K562 (cell line): ENCODE results near the gene DPEP2. TPM values are rescaled to one million over a fixed set of nuclear protein-coding genes. Genes with fewer than 3 reads are reported as not detected.

Experiments used
- ATAC-seq: fragments of 200-7000 bp; cut with Tn5 transposase; 3 replicates; pipeline ENCODE4 v1.9.1; 2020; ENCODE audit warnings: moderate library complexity
- BruUV-seq: library from RNA; stranded (reverse); fragments of 400-500 nt; replicated peaks from 2 replicates; lab custom pipeline; 2021; lab: Mats Ljungman, UMichigan
- CTCF ChIA-PET: fragments of 300-600 bp; formaldehyde crosslinking; extraction: SDS; loops from one replicate; lab custom pipeline; 2021; ENCODE audit warnings: low intra/inter-chr PET ratio; lab: Yijun Ruan, JAX
- POLR2A ChIA-PET: fragments of 300-600, 350-650 bp; sonication (Branson Sonifier 250); formaldehyde crosslinking; extraction: SDS; loops from one replicate; lab custom pipeline; 2021; ENCODE audit warnings: antibody characterized with exemption, inconsistent platforms; lab: Yijun Ruan, JAX
- DNase-seq, 4 experiments: peaks; one replicate each; pipeline versions ENCODE4 v3.0.0 to v3.0.0-alpha.2; 2011 to 2018; ENCODE audit warnings: low spot score in 3 of 4, mixed read lengths in 3 of 4; ENCODE audit errors: extremely low read depth in 1 of 4
- FAIRE-seq: peaks from 2 replicates; lab custom pipeline; 2011; peaks lifted over from hg19 to GRCh38; lab: Jason Lieb, UNC
- H2AFZ ChIP-seq: 2 replicates; pipeline ENCODE4 v1.6.0; 2011; ENCODE audit warnings: low read depth, low read length, control low read depth, inconsistent platforms
- H3K27ac ChIP-seq: fragments of 200-600 bp; 3 replicates; pipeline ENCODE4 v1.8.0; 2011; ENCODE audit warnings: low read depth, mild to moderate bottlenecking, control low read depth, inconsistent platforms, low read length, moderate library complexity, mixed read lengths; ENCODE audit errors: extremely low read depth
- H3K27me3 ChIP-seq, 2 experiments: fragments of 300-600 bp in 1 of 2; 2 replicates in 1 of 2; 3 replicates in 1 of 2; pipeline versions ENCODE4 v1.6.0 to v1.8.0; 2011; ENCODE audit warnings: inconsistent platforms in 2 of 2, low read length in 2 of 2, mild to moderate bottlenecking in 1 of 2, mixed read lengths in 1 of 2, moderate library complexity in 1 of 2; ENCODE audit not compliant: control insufficient read depth in 2 of 2, insufficient read depth in 2 of 2
- H3K36me3 ChIP-seq: fragments of 300-600 bp; 3 replicates; pipeline ENCODE4 v1.8.0; 2011; ENCODE audit warnings: mild to moderate bottlenecking, low read length, inconsistent platforms; ENCODE audit not compliant: control insufficient read depth, insufficient read depth
- H3K4me1 ChIP-seq, 2 experiments: fragments of 200-600 bp in 1 of 2; replicated peaks in 1 of 2; 2 replicates in 1 of 2; 3 replicates in 1 of 2; pipeline versions ENCODE4 v1.5.1 to v1.8.0; 2011; ENCODE audit warnings: inconsistent platforms in 2 of 2, low read length in 2 of 2, mild to moderate bottlenecking in 1 of 2, mixed read lengths in 1 of 2, moderate library complexity in 1 of 2; ENCODE audit not compliant: control insufficient read depth in 2 of 2, insufficient read depth in 2 of 2
- H3K4me2 ChIP-seq: 2 replicates; pipeline ENCODE4 v1.6.1; 2011; ENCODE audit warnings: low read length, control low read depth, inconsistent platforms, mixed read lengths; ENCODE audit not compliant: insufficient read depth
- H3K4me3 ChIP-seq: fragments of 200-600 bp; sonication (generic), shearing (Covaris generic); 2 replicates; pipeline ENCODE4 v1.5.1; 2016; ENCODE audit warnings: control low read depth, inconsistent platforms
- H3K79me2 ChIP-seq: fragments of 200-600 bp; 3 replicates; pipeline ENCODE4 v1.8.0; 2011; ENCODE audit warnings: low read length, inconsistent platforms; ENCODE audit not compliant: control insufficient read depth, insufficient read depth
- H3K9ac ChIP-seq, 2 experiments: 2 replicates each; pipeline versions ENCODE4 v1.6.0 to v1.6.1; 2011; ENCODE audit warnings: low read depth in 2 of 2, low read length in 2 of 2, control low read depth in 1 of 2, inconsistent platforms in 1 of 2, mild to moderate bottlenecking in 1 of 2, mixed read lengths in 1 of 2; ENCODE audit not compliant: insufficient read depth in 1 of 2
- H3K9me1 ChIP-seq: one replicate; pipeline ENCODE4 v1.6.0; 2011; ENCODE audit warnings: inconsistent platforms, mild to moderate bottlenecking, low read length, moderate library complexity; ENCODE audit not compliant: control insufficient read depth, insufficient read depth
- H3K9me3 ChIP-seq: replicated peaks from 2 replicates; pipeline ENCODE4 v1.5.1; 2011; ENCODE audit warnings: low read depth, low read length, inconsistent platforms; ENCODE audit not compliant: control insufficient read depth, insufficient read depth
- H4K20me1 ChIP-seq: replicated peaks from 2 replicates; pipeline ENCODE4 v1.6.1; 2011; ENCODE audit warnings: low read length, inconsistent platforms, mixed read lengths; ENCODE audit not compliant: control insufficient read depth, insufficient read depth
- ARHGAP35 ChIP-seq: fragments of 450-650 bp; IDR thresholded peaks from 2 replicates; pipeline ENCODE4 v1.6.1; 2018; ENCODE audit not compliant: partially characterized antibody
- CBX3 ChIP-seq, 2 experiments: IDR thresholded peaks; 1 replicate in 1 of 2; 2 replicates in 1 of 2; pipeline ENCODE4 v1.6.1; 2012; ENCODE audit warnings: inconsistent platforms in 2 of 2, low read length in 2 of 2, borderline replicate concordance in 1 of 2, control low read depth in 1 of 2
- HSF4 ChIP-seq: fragments of 250-450 bp; sonication (Bioruptor Pico); IDR thresholded peaks from 2 replicates; pipeline ENCODE4 v2.1.2; 2022; ENCODE audit warnings: mild to moderate bottlenecking, moderate library complexity, borderline replicate concordance
- MTA3 ChIP-seq: fragments of 450-650 bp; formaldehyde crosslinking; IDR thresholded peaks from 2 replicates; pipeline ENCODE4 v1.6.1; 2017; ENCODE audit warnings: mild to moderate bottlenecking, borderline replicate concordance
- NFIC ChIP-seq: fragments of 450-650 bp; IDR thresholded peaks from 2 replicates; pipeline ENCODE4 v1.6.1; 2017; ENCODE audit warnings: mild to moderate bottlenecking, inconsistent platforms
- SMARCA5 ChIP-seq: fragments of 450-650 bp; IDR thresholded peaks from 2 replicates; pipeline ENCODE4 v1.6.1; 2016
- SP1 ChIP-seq: sonication (generic); formaldehyde crosslinking; IDR thresholded peaks from 2 replicates; pipeline ENCODE4 v1.8.1; 2022; ENCODE audit warnings: mild to moderate bottlenecking, missing genetic modification reagents
- TBL1XR1 ChIP-seq, 2 experiments: IDR thresholded peaks; 2 replicates each; pipeline ENCODE4 v1.6.1; 2012; ENCODE audit warnings: improper control_type of control experiment in 2 of 2, low read length in 2 of 2, mild to moderate bottlenecking in 1 of 2
- THRAP3 ChIP-seq: fragments of 450-650 bp; IDR thresholded peaks from 2 replicates; pipeline ENCODE4 v1.6.1; 2016; ENCODE audit warnings: mild to moderate bottlenecking, inconsistent platforms, borderline replicate concordance
- ZFP30 ChIP-seq: fragments of 250-450 bp; sonication (Bioruptor Pico); IDR thresholded peaks from 2 replicates; pipeline ENCODE4 v1.8.0; 2022; ENCODE audit warnings: moderate library complexity, mild to moderate bottlenecking, inconsistent platforms, borderline replicate concordance
- ZNF316 ChIP-seq: fragments of 450-650 bp; IDR thresholded peaks from 2 replicates; pipeline ENCODE4 v1.6.1; 2016
- ZNF324 ChIP-seq: fragments of 250-450 bp; sonication (Bioruptor Pico); IDR thresholded peaks from 2 replicates; pipeline ENCODE4 v1.4.0; 2020; ENCODE audit warnings: mild to moderate bottlenecking
- ZNF347 ChIP-seq: fragments of 450-650 bp; formaldehyde crosslinking; IDR thresholded peaks from 2 replicates; pipeline ENCODE4 v1.4.0; 2020; ENCODE audit warnings: low read depth, mild to moderate bottlenecking, moderate library complexity
- WGBS: fragments of 100-300 bp; shearing (Covaris generic); methylation state at CpG from one replicate; pipeline ENCODE4 v1.1.6; 2016; ENCODE audit warnings: low coverage, mixed read lengths; ENCODE audit not compliant: insufficient coverage; ENCODE audit errors: missing lambda C conversion rate; 5-methylcytosine and 5-hydroxymethylcytosine counted together
- in situ Hi-C: fragments of 300-500 bp; cut with MboI; formaldehyde crosslinking; loops from 4 replicates; pipeline ENCODE4 v1.15.0; 2018; ENCODE audit warnings: inconsistent platforms, mixed read lengths
- intact Hi-C: fragments of 100-400 bp; cut with micrococcal nuclease; formaldehyde crosslinking; loops from 2 replicates; pipeline ENCODE4 v1.14.2; 2022
- polyA plus RNA-seq, 8 experiments: library from polyadenylated mRNA; depleted of rRNA in 4 of 8; stranded (reverse) in 5 of 8; unstranded in 3 of 8; fragments of >200 nt; fragmentation: Nextera tagmentation in 2 of 8; fragmentation: Illumina TruSeq in 1 of 8; extraction: Ambion mirVana in 2 of 8; extraction: Trizol in 1 of 8; gene quantifications; 2 replicates each; pipeline versions ENCODE4 v1.2.1 to v1.2.3, GENCODE V29; 2011 to 2014; ENCODE audit warnings: inconsistent platforms in 1 of 8, missing spikeins in 1 of 8
- total RNA-seq, 7 experiments: library from RNA; depleted of rRNA in 6 of 7; stranded (reverse); fragments of >200 nt in 6 of 7; fragmentation: Illumina TruSeq in 2 of 7; extraction: Trizol in 2 of 7; gene quantifications; 2 replicates each; pipeline versions ENCODE4 v1.2.1 to v1.2.3, GENCODE V29; 2011 to 2021; ENCODE audit warnings: low replicate concordance in 1 of 7
- TF ChIP-seq, protein P1 (sequence below), 2 experiments: fragments of 450-650 bp in 1 of 2; IDR thresholded peaks; 2 replicates each; pipeline ENCODE4 v1.6.1; 2011 to 2017; ENCODE audit warnings: low read depth in 2 of 2, antibody characterized with exemption in 1 of 2, borderline replicate concordance in 1 of 2, low read length in 1 of 2, mild to moderate bottlenecking in 1 of 2, mixed read lengths in 1 of 2; ENCODE audit not compliant: control insufficient read depth in 1 of 2
- TF ChIP-seq, protein P2 (sequence below): fragments of 450-650 bp; IDR thresholded peaks from 2 replicates; pipeline ENCODE4 v1.6.1; 2016

Gene DPEP2
- total and polyA plus RNA-seq, 9 of the 15 experiments (the other 6 are each of a cell fraction or from before 2014, with no cell fraction given) = 0.14 to 1.2 (median 0.38) TPM

DNA sequence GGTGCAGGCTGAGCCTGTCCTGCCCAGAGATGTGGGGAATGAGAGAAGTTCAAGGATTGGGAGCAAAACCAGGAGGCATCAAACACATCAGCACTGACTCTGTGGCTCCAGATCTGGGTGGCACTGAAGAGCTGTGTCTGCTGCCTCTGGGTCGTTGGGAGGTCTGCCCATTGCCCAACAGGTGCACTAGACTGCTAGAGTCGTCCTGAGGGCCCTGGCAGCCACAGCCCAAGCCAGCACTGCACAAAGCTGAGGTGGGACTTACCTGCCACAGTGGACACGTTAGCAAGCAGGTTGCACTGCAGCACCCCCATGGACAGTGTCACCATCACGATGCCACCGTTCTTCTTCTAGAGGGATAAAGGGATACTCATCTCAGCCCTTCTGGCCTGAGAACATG, 22.3 kb downstream of the DPEP2 start:
- no peaks in the 10 kb centered on the region for H3K36me3 ChIP-seq
- in situ Hi-C loops = no loop called here
- no peak for ATAC-seq
- H3K4me2 ChIP-seq = no peak overlapping the region
- intact Hi-C loops = no loop called here
- no peaks in the 10 kb centered on the region for H4K20me1 ChIP-seq
- H3K9ac ChIP-seq = peak overlapping the region in 1 of 2 experiments; percentile 75; a peak in 2 of 4 replicates
- H3K27ac ChIP-seq = no peak overlapping the region
- H2AFZ ChIP-seq = no peak overlapping the region
- no peaks in the 10 kb centered on the region for H3K79me2 ChIP-seq
- DNase-seq = no peak
- H3K4me1 ChIP-seq = peaks cover 0 to 18% of the 10 kb centered on the region in 2 experiments; a peak in 3 of 5 replicates
- TF ChIP-seq ZNF316 (no peak), THRAP3 (no peak), ZNF347 (no peak), TBL1XR1 (IDR thresholded peaks at IDR 0.05; ENCODE audit: low read length in 2 of 2) (no peak), NFIC (no peak), CBX3 (IDR thresholded peaks at IDR 0.05; ENCODE audit: borderline replicate concordance in 1 of 2, low read length in 2 of 2) (no peak), SMARCA5 (no peak), ZFP30 (CRISPR knock-in tag) (no peak), ZNF324 (no peak), ARHGAP35 (no peak), HSF4 (CRISPR knock-in tag) (no peak), MTA3 (no peak), SP1 (CRISPR knock-in tag) (no peak)
- TF ChIP-seq, protein P1, sequence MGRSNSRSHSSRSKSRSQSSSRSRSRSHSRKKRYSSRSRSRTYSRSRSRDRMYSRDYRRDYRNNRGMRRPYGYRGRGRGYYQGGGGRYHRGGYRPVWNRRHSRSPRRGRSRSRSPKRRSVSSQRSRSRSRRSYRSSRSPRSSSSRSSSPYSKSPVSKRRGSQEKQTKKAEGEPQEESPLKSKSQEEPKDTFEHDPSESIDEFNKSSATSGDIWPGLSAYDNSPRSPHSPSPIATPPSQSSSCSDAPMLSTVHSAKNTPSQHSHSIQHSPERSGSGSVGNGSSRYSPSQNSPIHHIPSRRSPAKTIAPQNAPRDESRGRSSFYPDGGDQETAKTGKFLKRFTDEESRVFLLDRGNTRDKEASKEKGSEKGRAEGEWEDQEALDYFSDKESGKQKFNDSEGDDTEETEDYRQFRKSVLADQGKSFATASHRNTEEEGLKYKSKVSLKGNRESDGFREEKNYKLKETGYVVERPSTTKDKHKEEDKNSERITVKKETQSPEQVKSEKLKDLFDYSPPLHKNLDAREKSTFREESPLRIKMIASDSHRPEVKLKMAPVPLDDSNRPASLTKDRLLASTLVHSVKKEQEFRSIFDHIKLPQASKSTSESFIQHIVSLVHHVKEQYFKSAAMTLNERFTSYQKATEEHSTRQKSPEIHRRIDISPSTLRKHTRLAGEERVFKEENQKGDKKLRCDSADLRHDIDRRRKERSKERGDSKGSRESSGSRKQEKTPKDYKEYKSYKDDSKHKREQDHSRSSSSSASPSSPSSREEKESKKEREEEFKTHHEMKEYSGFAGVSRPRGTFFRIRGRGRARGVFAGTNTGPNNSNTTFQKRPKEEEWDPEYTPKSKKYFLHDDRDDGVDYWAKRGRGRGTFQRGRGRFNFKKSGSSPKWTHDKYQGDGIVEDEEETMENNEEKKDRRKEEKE (IDR thresholded peaks at IDR 0.05; ENCODE audit: borderline replicate concordance in 1 of 2, control insufficient read depth in 1 of 2, low read depth in 2 of 2, low read length in 1 of 2) = no peak
- TF ChIP-seq, protein P2, sequence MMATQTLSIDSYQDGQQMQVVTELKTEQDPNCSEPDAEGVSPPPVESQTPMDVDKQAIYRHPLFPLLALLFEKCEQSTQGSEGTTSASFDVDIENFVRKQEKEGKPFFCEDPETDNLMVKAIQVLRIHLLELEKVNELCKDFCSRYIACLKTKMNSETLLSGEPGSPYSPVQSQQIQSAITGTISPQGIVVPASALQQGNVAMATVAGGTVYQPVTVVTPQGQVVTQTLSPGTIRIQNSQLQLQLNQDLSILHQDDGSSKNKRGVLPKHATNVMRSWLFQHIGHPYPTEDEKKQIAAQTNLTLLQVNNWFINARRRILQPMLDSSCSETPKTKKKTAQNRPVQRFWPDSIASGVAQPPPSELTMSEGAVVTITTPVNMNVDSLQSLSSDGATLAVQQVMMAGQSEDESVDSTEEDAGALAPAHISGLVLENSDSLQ = no peak
- H3K27me3 ChIP-seq = peaks cover 0 to 4% of the 10 kb centered on the region in 2 experiments; a peak in 1 of 5 replicates
- no TSS peak for BruUV-seq
- H3K4me3 ChIP-seq = no peak overlapping the region
- H3K9me1 ChIP-seq = no peaks in the 10 kb centered on the region
- 4% methylated on average over 5 of the region's 5 CpGs for WGBS
- CTCF ChIA-PET = no interaction called here
- no peaks in the 10 kb centered on the region for H3K9me3 ChIP-seq
- no peak for FAIRE-seq
- POLR2A ChIA-PET = interaction anchor here (0.7 to 1.1 kb wide), 3 partner anchors 13 to 131 kb away, joined by 3 read pairs; no protein-coding TSS in a partner anchor
